ENCODE results near the gene SPTLC1. TPM values are rescaled to one million over a fixed set of nuclear protein-coding genes. Genes with fewer than 3 reads are reported as not detected.

Gene SPTLC1
- total RNA-seq, 1 experiment from 2014 or later, result 68.0 TPM

DNA sequence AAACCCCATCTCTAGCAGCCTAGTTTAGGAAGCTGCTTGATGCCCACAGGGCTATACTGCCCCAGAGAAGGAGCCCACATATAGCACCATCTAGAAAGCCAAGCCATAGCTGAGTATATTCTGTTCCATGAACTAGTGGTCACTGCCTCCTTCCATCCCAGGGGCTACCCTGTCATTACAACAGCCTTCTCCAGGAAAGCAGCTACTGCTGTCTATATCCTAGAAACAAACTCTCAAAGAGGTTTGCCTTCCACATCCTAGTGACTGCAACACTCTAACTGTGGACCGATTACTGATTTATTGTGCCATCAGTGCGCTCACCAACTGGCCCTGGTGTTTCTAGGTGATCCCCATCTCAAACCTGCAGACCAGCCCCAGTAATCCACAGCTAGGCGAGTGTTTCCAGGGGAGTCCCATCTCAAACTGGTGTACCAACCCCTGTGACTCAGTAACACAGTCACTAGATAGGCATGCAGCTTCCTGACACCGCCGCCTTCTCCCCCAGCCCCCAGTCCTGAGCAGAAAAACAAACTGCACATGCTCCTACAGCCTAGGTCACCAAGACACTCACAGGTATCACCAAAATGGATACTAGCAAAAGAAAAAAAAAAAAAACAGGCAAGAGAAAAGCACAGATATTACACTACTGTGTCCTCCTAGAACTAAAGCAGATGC is 14.8 kb downstream of the SPTLC1 start:
- H3K27ac Mint-ChIP-seq (ENCODE audit: low read depth, unreplicated experiment), result peak overlapping the region; percentile 47
- intact Hi-C loops (cut with micrococcal nuclease), result no loop called here
- H3K4me1 Mint-ChIP-seq (ENCODE audit: insufficient read depth, unreplicated experiment), result peaks cover 18% of the 10 kb centered on the region
- peak overlapping the region; percentile 42 for H3K4me3 Mint-ChIP-seq (ENCODE audit: unreplicated experiment)
- DNase-seq (ENCODE audit: unreplicated experiment), result peak; percentile 84
- no TSS peak for BruUV-seq (replicated peaks)
- H3K36me3 Mint-ChIP-seq (ENCODE audit: insufficient read depth, unreplicated experiment), result peaks cover 33% of the 10 kb centered on the region
- H3K27me3 Mint-ChIP-seq (ENCODE audit: insufficient read depth, unreplicated experiment), result no peaks in the 10 kb centered on the region
- ChIA-PET POLR2A (interaction anchor here (0.8 kb wide), 1 partner anchor 13 kb away, joined by 4 read pairs; no protein-coding TSS in a partner anchor), CTCF (interaction anchor here (0.6 to 2.0 kb wide), 3 partner anchors 11 to 35 kb away, joined by 3 to 4 read pairs (median 3); no protein-coding TSS in a partner anchor)
- H3K9me3 Mint-ChIP-seq (ENCODE audit: unreplicated experiment), result no peaks in the 10 kb centered on the region
- TF ChIP-seq, protein P1, sequence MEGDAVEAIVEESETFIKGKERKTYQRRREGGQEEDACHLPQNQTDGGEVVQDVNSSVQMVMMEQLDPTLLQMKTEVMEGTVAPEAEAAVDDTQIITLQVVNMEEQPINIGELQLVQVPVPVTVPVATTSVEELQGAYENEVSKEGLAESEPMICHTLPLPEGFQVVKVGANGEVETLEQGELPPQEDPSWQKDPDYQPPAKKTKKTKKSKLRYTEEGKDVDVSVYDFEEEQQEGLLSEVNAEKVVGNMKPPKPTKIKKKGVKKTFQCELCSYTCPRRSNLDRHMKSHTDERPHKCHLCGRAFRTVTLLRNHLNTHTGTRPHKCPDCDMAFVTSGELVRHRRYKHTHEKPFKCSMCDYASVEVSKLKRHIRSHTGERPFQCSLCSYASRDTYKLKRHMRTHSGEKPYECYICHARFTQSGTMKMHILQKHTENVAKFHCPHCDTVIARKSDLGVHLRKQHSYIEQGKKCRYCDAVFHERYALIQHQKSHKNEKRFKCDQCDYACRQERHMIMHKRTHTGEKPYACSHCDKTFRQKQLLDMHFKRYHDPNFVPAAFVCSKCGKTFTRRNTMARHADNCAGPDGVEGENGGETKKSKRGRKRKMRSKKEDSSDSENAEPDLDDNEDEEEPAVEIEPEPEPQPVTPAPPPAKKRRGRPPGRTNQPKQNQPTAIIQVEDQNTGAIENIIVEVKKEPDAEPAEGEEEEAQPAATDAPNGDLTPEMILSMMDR (IDR thresholded peaks at IDR 0.05; ENCODE audit: unreplicated experiment), result no peak

DNA sequence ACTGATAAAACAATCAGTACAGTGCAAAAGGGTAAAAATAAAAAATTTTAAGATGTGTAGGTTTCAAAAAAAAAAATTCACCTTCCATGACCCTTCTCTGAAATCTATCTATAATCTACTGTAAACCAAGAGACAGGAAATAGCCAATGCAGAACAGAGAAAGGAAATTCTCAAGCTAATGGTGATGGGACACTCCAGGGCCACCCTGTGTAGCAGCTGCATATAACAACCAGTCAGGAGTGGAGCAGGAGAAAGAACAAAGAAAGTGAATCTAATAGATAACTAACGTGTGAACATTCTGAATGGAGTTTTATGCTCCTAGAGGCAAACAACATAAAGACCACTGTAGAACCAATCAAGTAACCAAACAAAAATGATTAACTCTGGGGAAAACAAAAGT is 16.6 kb downstream of the SPTLC1 start:
- CTCF ChIA-PET, result no interaction called here
- TSS peak; percentile 94 for BruUV-seq (replicated peaks)
- intact Hi-C loops (cut with micrococcal nuclease), result loop anchor here (10.0 kb wide), 1 partner anchor 344 kb away; no protein-coding TSS in a partner anchor
- no peak overlapping the region for H3K27ac Mint-ChIP-seq (ENCODE audit: low read depth, unreplicated experiment)
- H3K4me1 Mint-ChIP-seq (ENCODE audit: insufficient read depth, unreplicated experiment), result peaks cover 26% of the 10 kb centered on the region
- no peaks in the 10 kb centered on the region for H3K9me3 Mint-ChIP-seq (ENCODE audit: unreplicated experiment)
- DNase-seq (ENCODE audit: unreplicated experiment), result no peak
- POLR2A ChIA-PET, result no interaction called here
- no peaks in the 10 kb centered on the region for H3K27me3 Mint-ChIP-seq (ENCODE audit: insufficient read depth, unreplicated experiment)
- H3K36me3 Mint-ChIP-seq (ENCODE audit: insufficient read depth, unreplicated experiment), result peaks cover 30% of the 10 kb centered on the region
- TF ChIP-seq, protein P1 (IDR thresholded peaks at IDR 0.05; ENCODE audit: unreplicated experiment), result no peak
- peak overlapping the region; percentile 24 for H3K4me3 Mint-ChIP-seq (ENCODE audit: unreplicated experiment)

DNA sequence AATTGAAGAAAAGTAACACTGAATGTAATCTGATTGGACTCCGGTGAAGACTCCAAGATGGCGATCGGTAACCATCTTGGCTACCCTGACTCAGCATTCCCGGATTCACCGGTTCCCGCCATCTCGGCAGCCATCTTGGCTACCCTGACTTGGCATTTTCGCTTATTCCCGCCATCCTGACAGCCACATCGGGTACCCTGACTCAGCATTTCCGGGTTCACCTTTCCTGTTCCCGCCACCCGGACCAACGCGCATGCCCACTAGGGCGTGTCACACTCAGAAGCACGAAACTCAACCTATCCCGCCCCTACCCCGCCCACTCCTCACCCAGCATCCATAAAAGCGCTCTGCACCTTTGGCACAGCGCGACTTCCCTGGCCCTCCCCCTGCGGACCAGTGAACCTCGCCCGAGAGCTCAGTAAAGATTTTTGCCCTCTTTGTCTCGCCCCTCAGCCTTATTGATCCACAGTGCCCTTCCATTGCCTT is 17.2 kb downstream of the SPTLC1 start:
- intact Hi-C loops (cut with micrococcal nuclease), result loop anchor here (10.0 kb wide), 1 partner anchor 343 kb away; no protein-coding TSS in a partner anchor
- no TSS peak for BruUV-seq (replicated peaks)
- Mint-ChIP-seq H3K9me3 (ENCODE audit: unreplicated experiment) (no peaks in the 10 kb centered on the region), H3K4me3 (ENCODE audit: unreplicated experiment) (peak overlapping the region; percentile 24), H3K27ac (ENCODE audit: low read depth, unreplicated experiment) (no peak overlapping the region), H3K4me1 (ENCODE audit: insufficient read depth, unreplicated experiment) (peaks cover 26% of the 10 kb centered on the region), H3K27me3 (ENCODE audit: insufficient read depth, unreplicated experiment) (no peaks in the 10 kb centered on the region), H3K36me3 (ENCODE audit: insufficient read depth, unreplicated experiment) (peaks cover 24% of the 10 kb centered on the region)
- peak; percentile 89 for DNase-seq (ENCODE audit: unreplicated experiment)
- ChIA-PET POLR2A (no interaction called here), CTCF (no interaction called here)
- TF ChIP-seq, protein P1 (IDR thresholded peaks at IDR 0.05; ENCODE audit: unreplicated experiment), result no peak

DNA sequence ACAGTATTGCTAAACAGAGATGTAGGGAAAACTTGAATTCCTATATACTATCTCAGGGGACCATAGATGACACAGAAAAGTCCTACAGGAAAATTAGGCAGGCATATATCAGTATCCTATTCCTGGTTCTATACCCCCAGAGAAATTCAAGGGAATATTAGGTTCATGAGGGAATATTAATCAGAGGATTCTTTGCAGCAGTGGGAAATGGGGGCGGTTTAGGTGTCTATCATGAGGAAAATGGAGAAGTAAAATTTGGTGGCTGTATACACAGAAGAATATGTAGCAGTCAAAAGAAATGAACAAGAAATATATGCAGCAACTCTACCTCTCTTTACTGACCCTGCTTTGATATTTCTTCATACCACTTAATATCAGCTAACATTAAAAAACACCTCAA is 20.0 kb downstream of the SPTLC1 start:
- Mint-ChIP-seq H3K27ac (ENCODE audit: low read depth, unreplicated experiment) (no peak overlapping the region), H3K36me3 (ENCODE audit: insufficient read depth, unreplicated experiment) (peaks cover 12% of the 10 kb centered on the region), H3K27me3 (ENCODE audit: insufficient read depth, unreplicated experiment) (no peaks in the 10 kb centered on the region), H3K4me3 (ENCODE audit: unreplicated experiment) (no peak overlapping the region), H3K9me3 (ENCODE audit: unreplicated experiment) (no peaks in the 10 kb centered on the region), H3K4me1 (ENCODE audit: insufficient read depth, unreplicated experiment) (peaks cover 12% of the 10 kb centered on the region)
- no TSS peak for BruUV-seq (replicated peaks)
- TF ChIP-seq, protein P1 (IDR thresholded peaks at IDR 0.05; ENCODE audit: unreplicated experiment), result no peak
- intact Hi-C loops (cut with micrococcal nuclease), result loop anchor here (10.0 kb wide), 1 partner anchor 340 kb away; no protein-coding TSS in a partner anchor
- DNase-seq (ENCODE audit: unreplicated experiment), result no peak
- ChIA-PET POLR2A (no interaction called here), CTCF (interaction anchor here (0.6 kb wide), 2 partner anchors 40 to 463 kb away, joined by 3 to 5 read pairs; no protein-coding TSS in a partner anchor)

Data from MCF 10A (cell line).